Hypothalamus (tissue), 51 donors: ENCODE data around the gene CCDC122.

Source experiments
- DNase-seq, 51 donors: peaks; one replicate each; lab custom pipeline; 2025; lab: John Stamatoyannopoulos, UW

The CCDC122 gene

DNA sequence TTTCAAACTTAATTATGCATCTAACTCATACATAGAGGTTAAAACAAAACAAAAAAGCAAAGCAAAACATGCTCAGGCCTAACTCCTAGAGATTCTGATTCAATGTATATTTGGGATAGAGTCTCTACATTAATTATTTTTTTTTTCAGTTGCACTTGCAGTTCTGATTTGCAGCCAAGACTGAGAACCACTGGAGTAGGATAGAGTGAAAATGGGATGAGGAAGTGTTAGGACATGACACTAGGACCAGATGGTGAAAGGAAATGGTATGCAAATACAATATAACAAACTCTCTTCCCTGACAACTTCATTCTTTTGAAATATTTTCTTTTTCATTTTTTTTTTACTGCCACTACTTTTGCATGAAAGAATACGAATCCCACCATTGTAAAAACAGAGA lies 1.8 kb downstream of the CCDC122 start:
- DNase-seq = no peak

DNA sequence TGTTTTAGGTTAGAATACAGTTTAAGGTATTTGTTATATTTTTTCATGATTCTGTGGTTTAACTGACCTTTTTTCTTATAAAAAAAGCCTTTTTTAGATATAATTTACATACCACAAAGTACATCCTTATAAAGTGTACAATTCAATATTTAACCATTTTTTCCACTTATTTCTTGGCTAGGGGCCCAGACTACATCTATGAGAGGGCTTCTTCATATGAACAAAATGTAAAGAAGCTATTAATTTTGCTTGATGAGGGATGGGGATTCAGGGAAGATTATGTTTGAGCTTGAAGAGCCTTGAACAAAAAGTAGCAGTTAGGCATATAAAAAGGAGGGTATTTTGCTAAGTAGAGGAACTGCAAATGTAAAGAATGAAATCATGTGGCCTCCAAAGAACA lies 2.2 kb downstream of the CCDC122 start:
- DNase-seq = no peak

DNA sequence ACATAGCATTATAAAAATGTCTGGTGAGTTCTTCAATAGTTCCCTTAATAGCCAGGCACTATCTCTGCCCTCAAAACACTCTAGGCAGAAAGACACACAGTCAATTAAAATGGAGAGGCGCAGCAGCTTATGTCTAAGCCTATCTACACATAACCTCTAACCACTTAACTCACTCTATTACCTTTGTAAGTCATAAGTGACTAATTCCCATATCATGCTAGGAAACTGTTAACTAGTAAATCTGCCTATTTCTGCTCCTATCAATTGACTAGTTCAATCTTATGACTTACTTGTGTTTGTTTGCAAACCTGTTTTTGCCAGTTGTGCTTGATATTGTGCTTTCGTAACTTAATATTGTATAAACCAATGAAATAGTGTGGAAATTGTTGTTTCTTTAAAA lies 3.2 kb downstream of the CCDC122 start:
- no peak for DNase-seq

DNA sequence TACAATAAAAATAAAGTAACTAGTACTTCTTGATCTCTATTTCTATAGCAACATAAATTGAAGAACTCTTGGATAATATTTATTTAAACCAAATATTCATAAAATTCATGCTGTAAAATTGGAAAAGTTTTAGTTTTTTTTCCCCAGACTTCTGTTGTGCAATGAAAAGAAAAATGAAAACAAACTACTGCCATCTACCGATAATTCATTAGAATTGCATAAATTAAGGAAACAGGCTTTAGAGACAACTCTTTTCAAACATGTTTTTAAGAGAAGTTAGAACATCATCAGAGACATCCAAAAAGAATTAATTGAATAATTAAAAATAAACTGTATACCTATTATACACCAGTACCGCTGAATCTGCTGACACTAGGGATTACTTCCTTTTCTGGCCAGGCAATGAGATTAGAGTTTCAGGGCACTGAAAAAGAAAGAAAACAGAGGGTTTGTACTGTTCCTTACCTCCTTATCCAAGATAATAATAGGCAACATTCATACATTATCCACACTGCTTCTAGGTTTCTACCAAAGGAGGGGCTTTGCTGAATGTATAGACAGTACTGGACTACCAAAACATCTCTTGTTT lies 4.9 kb downstream of the CCDC122 start:
- peak in 2 of 51 donors; percentile 58 to 65 for DNase-seq

DNA sequence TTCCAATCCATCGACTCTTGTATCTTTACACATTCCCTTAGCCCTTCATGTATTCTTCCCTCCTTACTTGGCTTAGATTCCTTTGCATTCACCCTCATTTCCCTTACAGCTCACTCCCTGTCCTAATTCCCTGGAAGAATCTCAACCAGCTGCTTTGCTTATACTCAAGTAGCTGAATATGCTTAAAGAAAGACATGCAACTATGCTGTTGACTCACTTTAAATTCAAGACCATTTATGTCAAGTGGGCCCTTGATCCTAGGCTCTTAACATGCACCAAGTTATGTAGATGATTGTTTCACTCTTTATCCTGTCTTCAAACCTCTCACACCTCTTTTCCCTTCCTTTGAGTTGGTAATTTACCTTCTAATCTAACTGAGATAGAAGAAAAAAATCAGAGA lies 7.4 kb downstream of the CCDC122 start:
- no peak for DNase-seq

DNA sequence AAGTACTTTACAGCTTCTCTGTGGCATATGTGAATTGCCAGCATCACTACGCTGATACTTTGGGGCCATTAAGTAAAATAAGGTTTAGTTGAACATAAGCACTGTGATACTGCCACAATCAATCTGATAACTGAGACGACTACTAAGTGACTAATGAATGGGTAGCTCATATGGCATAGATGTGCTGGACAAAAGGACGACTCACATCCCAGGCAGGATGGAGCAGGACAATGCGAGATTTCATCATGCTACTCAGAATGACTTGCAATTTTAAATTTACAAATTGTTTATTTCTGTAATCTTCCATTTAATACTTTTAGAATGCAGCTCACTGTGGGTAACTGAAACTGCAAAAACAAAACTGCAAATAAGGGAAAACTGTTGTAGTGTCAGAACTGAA lies 13.6 kb downstream of the CCDC122 start:
- no peak for DNase-seq

DNA sequence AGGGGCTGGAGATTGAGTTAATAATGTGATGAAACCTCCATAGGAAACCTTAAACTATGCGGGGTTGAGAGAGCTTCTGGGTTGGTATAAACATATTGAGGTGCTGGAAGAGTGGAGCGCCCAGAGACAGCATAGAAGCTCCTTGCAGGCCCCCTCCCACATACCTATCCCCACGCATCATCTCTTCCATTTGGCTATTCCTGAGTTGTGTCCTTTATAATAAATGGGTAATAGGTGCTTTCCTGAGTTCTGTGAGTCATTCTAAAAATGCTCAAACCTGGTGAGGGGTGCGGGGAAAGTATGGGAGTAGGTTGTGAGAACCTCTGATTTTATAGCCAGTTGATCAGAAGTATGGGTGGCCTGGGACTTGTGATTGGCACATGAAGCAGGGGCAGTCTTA lies 14.6 kb downstream of the CCDC122 start:
- no peak for DNase-seq

DNA sequence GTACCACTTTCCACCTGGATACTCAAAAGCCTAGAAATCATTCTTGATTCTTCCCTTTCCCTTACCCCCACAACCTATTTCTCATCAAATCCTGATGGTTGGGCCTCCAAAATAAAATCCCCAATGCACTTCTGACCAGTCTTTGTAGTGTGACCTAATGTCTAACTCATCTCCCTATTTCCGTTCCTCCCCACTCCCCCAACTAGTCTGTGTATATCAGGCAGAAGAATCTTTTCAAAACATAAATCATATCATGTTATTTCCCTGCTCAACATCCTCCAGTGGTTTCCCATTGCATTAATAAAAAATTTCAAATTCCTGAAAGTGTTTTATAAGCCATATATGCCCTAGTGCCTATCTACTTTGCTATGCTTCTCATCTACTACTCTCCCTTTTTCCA lies 17.7 kb downstream of the CCDC122 start:
- DNase-seq = no peak

DNA sequence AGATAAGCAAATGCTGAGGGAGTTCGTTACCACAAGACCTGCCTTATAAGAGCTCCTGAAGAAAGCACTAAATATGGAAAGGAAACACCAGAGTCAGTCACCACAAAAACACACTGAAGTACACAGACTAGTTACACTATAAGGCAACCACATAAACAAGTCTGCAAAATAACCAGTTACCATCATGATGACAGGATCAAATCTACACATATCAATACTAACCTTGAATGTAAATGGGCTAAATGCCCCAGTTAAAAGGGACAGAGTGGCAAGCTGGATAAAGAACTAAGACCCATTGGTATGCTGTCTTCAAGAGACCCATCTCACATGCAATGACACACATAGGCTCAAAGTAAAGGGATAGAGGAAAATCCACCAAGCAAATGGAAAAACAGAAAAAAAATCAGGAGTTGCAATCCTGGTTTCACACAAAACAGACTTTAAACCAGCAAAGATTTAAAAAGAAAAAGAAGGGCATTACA lies 26.6 kb downstream of the CCDC122 start:
- DNase-seq = no peak

DNA sequence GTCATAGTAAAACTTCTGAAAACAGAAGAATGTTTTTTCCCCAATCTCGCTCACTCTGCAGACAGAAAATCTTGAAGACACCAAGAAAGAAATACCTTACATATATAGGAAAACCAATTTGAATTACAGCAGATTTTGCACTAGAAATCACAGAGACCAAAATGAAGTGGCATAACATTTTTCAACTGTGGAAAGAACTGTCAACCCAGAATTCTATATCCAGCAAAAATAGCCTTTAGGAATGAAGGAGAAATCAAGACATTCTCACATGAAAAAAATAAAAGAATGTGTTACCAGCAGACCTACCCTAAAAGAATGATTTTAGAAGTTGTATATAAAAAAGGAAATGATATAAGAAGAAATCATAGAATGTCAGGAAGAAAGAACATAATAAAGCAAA lies 28.7 kb downstream of the CCDC122 start:
- no peak for DNase-seq

DNA sequence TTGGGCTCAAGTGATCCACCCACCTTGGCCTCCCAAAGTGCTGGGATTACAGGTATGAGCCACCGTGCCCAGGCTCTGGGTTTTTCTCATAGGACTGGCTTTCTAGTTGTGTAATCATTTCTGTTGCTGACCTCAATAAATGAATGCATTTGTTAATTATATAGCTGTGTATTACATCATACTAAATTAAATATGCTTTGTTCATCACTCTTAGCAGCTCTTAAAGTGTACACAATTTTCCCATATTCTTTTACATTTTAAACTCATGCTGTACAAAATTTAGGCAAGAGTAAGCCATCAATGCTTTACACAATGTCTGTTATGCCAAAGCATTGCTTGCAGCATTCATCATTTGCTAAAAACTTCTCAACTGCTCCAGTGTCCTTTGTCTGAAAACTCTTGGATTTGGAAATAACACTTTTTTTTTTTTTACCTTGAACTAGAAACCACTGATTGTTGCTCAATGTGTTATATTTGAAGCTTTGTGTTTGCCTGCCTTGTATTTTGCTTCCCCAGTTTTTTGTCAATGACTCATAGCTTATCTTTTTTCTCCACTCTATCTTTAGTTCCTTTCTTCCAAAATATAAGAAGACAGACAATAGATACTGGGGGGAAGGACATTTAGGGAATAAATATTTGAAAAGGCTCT lies 31.4 kb downstream of the CCDC122 start:
- DNase-seq = no peak

DNA sequence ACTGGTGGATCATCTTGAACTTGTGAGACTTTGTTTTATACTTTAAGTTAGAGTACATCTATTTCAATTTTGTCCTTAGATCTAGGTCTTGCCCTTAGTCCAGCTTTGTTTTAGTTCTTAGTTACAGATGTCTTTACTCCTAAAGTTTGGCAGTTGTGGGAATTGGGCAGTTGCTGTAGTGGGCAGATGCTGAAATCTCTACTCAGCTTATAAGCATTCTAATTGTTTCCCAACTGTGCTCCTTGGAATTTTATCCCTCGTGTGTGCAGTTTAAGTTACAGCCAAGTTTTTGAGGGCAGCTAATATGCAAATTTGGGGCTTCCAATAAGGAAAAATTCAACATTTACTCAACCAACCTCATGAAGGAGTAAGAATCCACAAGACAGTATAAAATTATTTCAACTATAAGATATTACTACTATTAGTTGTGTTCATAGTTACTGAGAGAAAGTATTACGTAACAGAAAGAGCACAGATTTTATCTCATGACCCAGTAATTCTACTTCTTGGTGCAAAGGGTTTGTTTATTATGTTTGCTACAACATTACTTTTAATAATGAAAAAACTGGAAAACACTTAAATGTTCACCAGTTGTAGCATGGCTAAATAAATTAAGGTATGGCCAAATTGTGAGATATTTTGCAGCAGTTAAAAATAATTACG lies 32.9 kb downstream of the CCDC122 start:
- no peak for DNase-seq

DNA sequence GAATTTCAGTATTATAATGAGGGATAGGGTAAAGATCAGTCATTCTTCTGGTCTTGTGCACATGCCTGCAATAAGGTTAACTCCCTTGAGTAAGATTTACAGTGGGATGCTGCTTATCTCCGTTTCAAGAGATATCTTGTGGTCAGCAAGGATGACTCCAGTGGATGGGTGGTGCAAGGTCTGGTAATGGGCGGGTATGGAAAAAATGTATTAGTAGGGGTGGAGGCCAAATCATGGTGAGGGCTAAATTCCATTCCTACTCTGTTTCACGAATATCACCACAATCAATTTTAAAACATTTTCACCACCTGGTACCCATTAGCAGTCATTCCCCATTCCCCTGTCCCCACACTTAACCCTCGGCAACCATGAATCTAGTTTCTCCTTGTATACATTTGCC lies 40.6 kb downstream of the CCDC122 start:
- no peak for DNase-seq

DNA sequence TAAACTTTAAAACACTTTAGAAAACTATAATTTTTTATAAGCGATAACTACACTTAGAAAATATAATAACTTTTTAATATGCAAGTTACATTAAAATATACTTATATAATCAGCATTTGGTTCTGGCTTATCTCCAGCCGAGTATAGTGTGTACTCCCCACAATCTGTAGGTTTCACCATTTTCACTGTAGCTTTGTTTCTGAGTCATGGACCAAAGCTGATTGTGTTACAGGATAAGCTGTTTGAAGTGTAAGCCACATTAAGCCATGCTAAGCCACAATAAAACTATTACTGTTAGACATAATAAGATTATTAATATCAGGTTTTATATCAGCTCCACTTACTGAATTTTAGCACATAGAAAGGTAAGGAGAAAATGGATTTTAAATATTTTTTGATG lies 43.8 kb downstream of the CCDC122 start:
- no peak for DNase-seq

DNA sequence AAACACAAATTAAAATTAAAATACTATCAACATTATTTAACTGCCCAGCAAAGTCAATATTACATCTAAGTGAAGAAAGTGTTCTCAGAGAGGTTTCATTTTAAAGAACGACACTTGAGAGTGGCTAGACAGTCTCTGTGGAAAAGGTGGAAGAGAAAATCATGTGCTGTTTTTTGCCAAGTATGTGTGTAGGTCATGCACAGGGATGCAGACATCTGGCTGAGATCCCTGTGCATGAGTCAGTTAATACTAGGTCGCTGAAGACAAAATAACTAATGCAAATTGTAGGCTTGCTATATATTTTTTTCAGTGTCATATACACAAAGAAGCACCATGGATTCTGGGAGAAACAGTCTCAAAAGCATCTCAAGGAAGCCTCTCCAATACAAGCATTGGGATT lies 48.5 kb downstream of the CCDC122 start:
- no peak for DNase-seq

DNA sequence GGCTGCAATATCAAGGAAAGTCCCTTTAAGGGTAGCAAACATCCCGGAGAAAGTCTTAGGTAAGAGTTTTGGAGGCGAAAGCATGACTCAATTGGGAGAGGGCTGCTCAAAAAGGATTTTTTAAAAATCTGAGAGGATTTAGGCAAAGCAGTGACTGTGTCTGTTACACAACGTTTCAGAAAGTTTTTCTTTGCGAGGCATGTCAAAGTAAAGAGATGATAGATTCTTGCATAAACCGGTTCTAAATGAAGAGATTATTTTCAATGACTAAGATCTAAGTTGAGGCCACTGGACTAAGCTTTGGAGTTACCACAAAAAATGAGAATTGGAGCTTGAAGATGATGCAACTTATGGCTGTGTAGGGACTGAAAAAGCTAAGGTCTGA lies 49.1 kb downstream of the CCDC122 start:
- DNase-seq = no peak

DNA sequence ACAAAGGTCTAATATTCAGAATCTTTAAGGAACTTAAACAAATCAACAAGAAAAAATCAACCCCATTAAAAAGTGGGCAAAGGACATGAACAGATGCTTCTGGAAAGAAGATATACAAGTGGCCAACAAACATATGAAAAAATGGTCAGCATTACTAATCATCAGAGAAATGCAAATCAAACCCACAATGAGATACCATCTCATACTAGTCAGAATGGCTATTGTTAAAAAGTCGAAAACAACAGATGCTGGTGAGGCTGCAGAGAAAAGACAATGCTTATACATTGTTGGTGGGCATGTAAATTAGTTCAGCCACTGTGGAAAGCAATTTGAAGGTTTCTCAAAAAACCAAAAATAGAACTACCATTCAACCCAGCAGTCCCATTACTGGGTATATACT lies 54.9 kb downstream of the CCDC122 start:
- DNase-seq = peak in 3 of 51 donors; percentile 14 to 72 (median 47)

DNA sequence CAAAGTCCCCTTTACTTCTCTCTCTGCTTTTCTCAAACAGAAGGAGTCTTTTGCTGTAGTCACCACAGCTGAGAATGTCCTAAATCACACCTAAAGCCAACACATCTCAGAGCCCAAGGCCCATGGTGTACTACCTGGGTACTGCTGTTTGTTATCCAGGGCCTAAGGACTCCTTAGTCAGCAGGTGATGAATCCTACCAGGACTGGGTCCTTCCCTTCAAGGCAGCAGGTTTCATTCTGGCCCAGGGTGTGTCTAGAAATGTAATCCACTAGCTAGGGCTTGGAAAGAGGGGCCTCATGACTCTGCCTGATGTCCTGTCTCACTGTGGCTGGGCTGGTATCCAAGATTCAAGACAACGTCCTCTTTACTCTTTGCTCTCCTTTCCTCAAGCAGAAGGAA lies 56.6 kb downstream of the CCDC122 start:
- no peak for DNase-seq

DNA sequence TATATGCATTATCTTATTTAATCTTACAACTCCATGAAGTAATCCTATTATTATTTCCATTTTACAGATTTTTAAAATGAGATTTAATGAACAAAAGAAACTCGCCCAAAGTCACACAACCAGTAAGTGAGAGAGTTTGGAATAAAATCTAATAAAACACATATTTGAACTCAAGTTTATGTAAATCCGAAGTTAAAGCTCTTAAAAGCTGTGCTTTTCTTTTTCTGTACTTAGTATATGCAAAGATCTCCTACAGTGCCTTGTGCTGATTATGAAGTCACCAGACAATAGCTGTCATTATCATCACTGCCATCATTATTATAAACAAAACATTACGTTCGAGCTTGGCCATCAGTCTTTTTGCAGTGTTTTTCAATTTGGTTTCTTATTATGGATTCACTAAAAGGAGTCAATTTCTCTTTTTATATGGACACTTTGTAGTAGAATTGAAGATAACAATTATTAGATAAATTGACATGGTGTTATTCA lies 63.1 kb downstream of the CCDC122 start:
- no peak for DNase-seq

DNA sequence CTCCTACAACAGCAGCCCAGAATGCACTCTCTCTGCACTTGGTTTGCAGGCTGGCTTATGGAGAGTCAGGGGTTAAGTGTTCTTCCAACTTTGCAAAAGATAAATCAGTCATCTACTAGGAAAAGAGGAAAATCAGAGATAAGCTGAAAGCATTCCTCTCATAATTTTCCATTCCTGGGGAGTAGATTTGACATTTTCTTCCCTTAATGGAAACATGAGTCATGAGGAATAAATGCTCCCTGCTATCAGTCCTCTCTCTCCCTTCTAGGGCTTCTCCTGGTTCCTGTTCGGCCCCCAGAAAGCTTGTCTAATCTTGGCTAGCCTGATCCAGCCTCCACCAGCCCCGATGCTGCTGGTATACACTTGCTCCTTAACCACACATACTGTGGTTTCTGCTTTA lies 64.3 kb downstream of the CCDC122 start:
- DNase-seq = peak in 1 of 51 donors; percentile 21

DNA sequence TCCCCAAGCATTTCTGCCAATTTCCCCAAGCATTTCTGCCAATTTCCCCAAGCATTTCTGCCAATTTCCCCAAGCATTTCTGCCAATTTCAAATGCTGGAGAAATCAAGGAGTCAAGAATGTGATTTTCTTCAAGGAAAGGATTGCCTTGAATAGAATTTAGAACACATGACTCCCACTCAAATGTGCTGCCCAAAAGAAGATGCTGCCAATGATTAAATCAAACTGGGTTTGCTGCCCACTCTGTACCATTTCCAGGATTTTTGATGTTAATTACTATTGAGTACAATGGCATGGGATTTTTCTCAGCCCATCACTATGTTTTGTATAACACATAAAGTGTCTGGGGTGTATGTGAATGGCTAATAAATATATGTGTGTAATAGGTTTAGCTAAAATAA lies 70.9 kb downstream of the CCDC122 start:
- no peak for DNase-seq

DNA sequence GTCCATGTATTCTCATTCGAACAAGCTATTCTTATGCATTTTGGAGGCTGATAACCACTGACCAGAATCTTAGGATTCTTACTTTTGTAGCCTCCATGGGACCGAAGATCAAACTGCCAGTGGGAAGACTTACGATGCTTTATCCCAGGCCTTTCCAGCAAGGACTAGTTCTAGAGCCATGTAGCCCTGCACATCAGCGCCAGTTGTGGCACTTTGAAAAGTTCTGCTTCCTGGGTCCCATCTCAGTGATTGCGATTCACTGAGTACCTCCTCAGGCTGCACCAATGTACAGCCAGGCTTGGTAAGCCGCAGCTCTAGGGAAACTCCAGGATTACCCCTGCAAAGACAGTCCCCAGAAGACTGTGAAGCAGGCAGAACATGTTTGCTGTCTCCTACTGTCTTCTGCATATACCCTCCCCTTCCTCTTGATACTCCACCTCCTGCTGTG lies 73.8 kb downstream of the CCDC122 start:
- DNase-seq = no peak
